Naive B cell (primary cell): ENCODE measurements around the gene DLGAP4. TPM values are rescaled to one million over a fixed set of nuclear protein-coding genes. Genes with fewer than 3 reads are reported as not detected.
A peak's percentile ranks its signal among the peaks of the same experiment; 100 is the strongest.
"Not testable (repeated sequence)": the region's sequence is repeated elsewhere in the genome, so short reads cannot be mapped to it uniquely, and the experiment has no call there.

Experiments used
- ATAC-seq, 2 donors: fragments of 150-1000 bp; cut with Tn5 transposase; 2 replicates each; pipeline ENCODE4 v1.10.0; 2021; ENCODE audit warnings: low read depth in 2 of 2, mild to moderate bottlenecking in 2 of 2, moderate library complexity in 2 of 2
- DNase-seq: peaks from one replicate; pipeline ENCODE4 v3.0.0; 2022
- H3K27ac Mint-ChIP-seq, 6 donors: one replicate each; pipeline ENCODE4 v1.8.0; 2020 to 2022; ENCODE audit warnings: mild to moderate bottlenecking in 6 of 6, mixed read lengths in 6 of 6, moderate library complexity in 5 of 6, inconsistent platforms in 2 of 6
- H3K27me3 Mint-ChIP-seq, 3 donors: one replicate each; pipeline ENCODE4 v1.8.0; 2021 to 2022; ENCODE audit warnings: mixed read lengths in 3 of 3, mild to moderate bottlenecking in 1 of 3
- H3K36me3 Mint-ChIP-seq, 2 donors: one replicate each; pipeline ENCODE4 v1.8.0; 2020 to 2022; ENCODE audit warnings: mixed read lengths in 2 of 2, inconsistent platforms in 1 of 2, mild to moderate bottlenecking in 1 of 2
- H3K4me1 Mint-ChIP-seq, 3 donors: one replicate each; pipeline ENCODE4 v1.8.0; 2020 to 2022; ENCODE audit warnings: mixed read lengths in 3 of 3, inconsistent platforms in 1 of 3, mild to moderate bottlenecking in 1 of 3, moderate library complexity in 1 of 3
- H3K4me3 Mint-ChIP-seq, 8 donors: one replicate each; pipeline ENCODE4 v1.8.0; 2020 to 2022; ENCODE audit warnings: mild to moderate bottlenecking in 8 of 8, mixed read lengths in 8 of 8, moderate library complexity in 8 of 8, inconsistent platforms in 2 of 8
- H3K9me3 Mint-ChIP-seq, 7 donors: one replicate each; pipeline ENCODE4 v1.8.0; 2020 to 2022; ENCODE audit warnings: mixed read lengths in 7 of 7, mild to moderate bottlenecking in 5 of 7, inconsistent platforms in 2 of 7, moderate library complexity in 1 of 7
- polyA plus RNA-seq, 6 donors: library from polyadenylated mRNA; unstranded; fragments of 300-500 nt; fragmentation: Illumina TruSeq; gene quantifications; one replicate each; pipeline ENCODE4 v1.2.3, GENCODE V29; 2021; ENCODE audit warnings: low read depth in 6 of 6

The DLGAP4 gene
- polyA plus RNA-seq, 6 donors from 2014 or later: 15.3 to 35.5 (median 21.1) TPM

DNA sequence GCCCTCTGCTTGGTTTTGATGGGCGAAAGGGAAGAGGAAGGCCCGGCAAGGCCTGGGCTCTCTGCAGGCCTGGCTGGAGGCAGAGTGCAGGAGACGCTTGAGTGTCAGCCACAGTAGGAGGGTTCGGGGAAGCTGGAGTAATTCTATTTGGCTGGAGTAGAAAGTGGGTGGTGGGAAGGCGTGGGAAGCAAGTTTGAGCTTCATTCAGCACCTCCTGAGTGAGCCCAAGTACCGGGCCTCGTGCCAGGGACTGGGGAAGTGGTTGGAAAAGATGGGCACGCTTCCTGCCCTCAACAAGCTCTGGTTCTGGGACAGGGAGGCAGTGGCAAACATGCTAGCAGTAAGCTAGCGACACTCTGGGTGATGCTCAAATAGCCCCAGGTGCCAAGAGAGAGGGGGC, 72.5 kb downstream of the DLGAP4 start:
- no peak for ATAC-seq
- no peak overlapping the region for H3K4me3 Mint-ChIP-seq
- H3K36me3 Mint-ChIP-seq: no peaks in the 10 kb centered on the region
- H3K4me1 Mint-ChIP-seq: no peaks in the 10 kb centered on the region
- H3K9me3 Mint-ChIP-seq: peaks cover 0 to 8% (median 5%) of the 10 kb centered on the region in 7 donors
- H3K27ac Mint-ChIP-seq: peak overlapping the region in 1 of 6 donors; percentile 80
- no peak for DNase-seq
- H3K27me3 Mint-ChIP-seq: peaks cover 22 to 67% (median 47%) of the 10 kb centered on the region in 3 donors

DNA sequence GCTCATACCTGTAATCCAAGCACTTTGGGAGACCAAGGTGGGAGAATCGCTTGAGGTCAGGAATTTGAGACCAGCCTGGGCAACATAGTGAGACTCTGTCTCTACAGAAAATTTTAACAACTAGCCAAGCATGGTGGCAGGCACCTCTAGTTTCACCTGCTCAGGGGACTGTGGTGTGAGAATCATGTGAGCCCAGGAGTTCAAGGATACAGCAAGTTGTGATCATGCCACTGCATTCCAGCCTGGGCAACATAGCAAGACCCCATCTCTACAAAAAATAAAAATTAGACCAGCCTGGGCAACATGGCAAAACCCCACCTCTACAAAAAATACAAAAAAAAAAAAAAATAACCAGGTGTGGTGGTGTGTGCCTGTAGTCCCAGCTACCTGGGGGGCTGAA, 73.8 kb downstream of the DLGAP4 start:
- not testable (repeated sequence) for H3K4me1 Mint-ChIP-seq, H3K36me3 Mint-ChIP-seq, ATAC-seq, H3K27ac Mint-ChIP-seq, DNase-seq, H3K4me3 Mint-ChIP-seq
- Mint-ChIP-seq H3K27me3 (peaks cover 25 to 67% (median 45%) of the 10 kb centered on the region in 3 donors), H3K9me3 (peaks cover 0 to 11% (median 5%) of the 10 kb centered on the region in 7 donors)

- Mint-ChIP-seq H3K4me1 (no peaks in the 10 kb centered on the region), H3K36me3 (no peaks in the 10 kb centered on the region), H3K9me3 (peaks cover 0 to 11% (median 4%) of the 10 kb centered on the region in 7 donors), H3K27ac (no peak overlapping the region), H3K27me3 (peaks cover 18 to 43% (median 33%) of the 10 kb centered on the region in 3 donors), H3K4me3 (no peak overlapping the region)
- ATAC-seq (peak in 1 of 2 donors; percentile 18), DNase-seq (peak; percentile 5)
Measured at GRCh38 chr20:36384022-36384619, 78.0 kb downstream of the DLGAP4 start.

GRCh38 chr20:36385503-36385902, 79.4 kb downstream of the DLGAP4 start:
- Mint-ChIP-seq H3K4me3 (no peak overlapping the region), H3K9me3 (peaks cover 0 to 8% (median 3%) of the 10 kb centered on the region in 7 donors), H3K27me3 (peaks cover 18 to 37% (median 33%) of the 10 kb centered on the region in 3 donors), H3K36me3 (no peaks in the 10 kb centered on the region), H3K4me1 (no peaks in the 10 kb centered on the region), H3K27ac (no peak overlapping the region)
- DNase-seq (no peak), ATAC-seq (no peak)

- no peak overlapping the region for H3K27ac Mint-ChIP-seq
- no peak for DNase-seq
- no peaks in the 10 kb centered on the region for H3K36me3 Mint-ChIP-seq
- H3K4me1 Mint-ChIP-seq: no peaks in the 10 kb centered on the region
- H3K27me3 Mint-ChIP-seq: peaks cover 18 to 33% (median 29%) of the 10 kb centered on the region in 3 donors
- ATAC-seq: no peak
- H3K4me3 Mint-ChIP-seq: no peak overlapping the region
- peaks cover 0 to 3% (median 0%) of the 10 kb centered on the region in 7 donors for H3K9me3 Mint-ChIP-seq
Measured at GRCh38 chr20:36386236-36386635, 80.1 kb downstream of the DLGAP4 start.

- DNase-seq (no peak), ATAC-seq (no peak)
- Mint-ChIP-seq H3K9me3 (no peaks in the 10 kb centered on the region), H3K4me1 (no peaks in the 10 kb centered on the region), H3K27ac (peak overlapping the region in 1 of 6 donors; percentile 61), H3K36me3 (no peaks in the 10 kb centered on the region), H3K27me3 (peaks cover 10 to 50% (median 45%) of the 10 kb centered on the region in 3 donors), H3K4me3 (no peak overlapping the region)
Measured at GRCh38 chr20:36390269-36390668, 84.1 kb downstream of the DLGAP4 start.

- Mint-ChIP-seq H3K27ac (peak overlapping the region in 1 of 6 donors; percentile 12), H3K4me3 (no peak overlapping the region), H3K27me3 (peaks cover 10 to 46% (median 43%) of the 10 kb centered on the region in 3 donors), H3K36me3 (no peaks in the 10 kb centered on the region), H3K9me3 (no peaks in the 10 kb centered on the region), H3K4me1 (no peaks in the 10 kb centered on the region)
- ATAC-seq: no peak
- DNase-seq: no peak
Measured at GRCh38 chr20:36390719-36391415, 84.7 kb downstream of the DLGAP4 start.

DNA sequence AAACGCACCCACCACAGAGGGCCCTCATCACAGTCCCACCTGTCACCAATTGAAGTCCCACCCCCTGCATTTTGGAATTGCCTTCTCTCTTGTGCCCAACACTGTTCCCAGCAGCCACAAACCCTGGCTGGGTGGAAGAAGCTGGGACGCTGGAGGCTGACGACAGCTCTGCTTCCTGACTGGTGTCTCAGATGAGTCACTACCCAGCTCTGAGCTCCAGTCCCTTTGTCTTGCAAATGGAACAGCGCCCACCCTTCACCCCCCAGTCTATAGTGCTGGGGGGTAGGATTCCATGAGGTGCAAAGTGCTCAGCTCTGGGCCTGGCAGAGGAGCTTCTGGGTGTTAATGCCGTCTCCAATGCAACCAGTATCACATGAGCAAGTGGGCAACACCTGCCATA, 85.3 kb downstream of the DLGAP4 start:
- Mint-ChIP-seq H3K27me3 (peaks cover 10 to 40% (median 37%) of the 10 kb centered on the region in 3 donors), H3K4me1 (no peaks in the 10 kb centered on the region), H3K27ac (peak overlapping the region in 2 of 6 donors; percentile 12 to 61), H3K36me3 (no peaks in the 10 kb centered on the region), H3K4me3 (no peak overlapping the region), H3K9me3 (no peaks in the 10 kb centered on the region)
- ATAC-seq: no peak
- no peak for DNase-seq

DNA sequence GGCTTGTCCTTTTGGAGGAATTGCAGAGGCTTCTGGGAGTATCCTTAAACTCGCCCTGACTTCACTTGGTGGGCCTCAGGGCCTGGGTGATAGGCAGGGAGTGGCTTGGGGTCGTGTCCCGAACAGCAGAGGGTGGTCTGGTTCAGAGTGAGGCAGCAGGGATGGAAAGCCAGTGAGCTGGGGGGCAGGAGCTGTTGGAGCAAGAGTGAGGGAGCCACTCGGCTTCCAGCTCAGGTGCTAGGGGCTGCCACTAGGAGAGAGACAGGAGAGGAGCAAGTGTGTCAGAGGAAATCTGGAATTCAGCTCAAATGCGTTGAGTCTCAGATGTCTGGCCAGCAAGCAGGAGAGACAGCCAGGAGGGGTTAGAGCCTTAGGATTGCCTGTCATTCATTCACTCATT, 85.8 kb downstream of the DLGAP4 start:
- H3K27me3 Mint-ChIP-seq: peaks cover 10 to 39% (median 37%) of the 10 kb centered on the region in 3 donors
- no peak overlapping the region for H3K27ac Mint-ChIP-seq
- no peaks in the 10 kb centered on the region for H3K9me3 Mint-ChIP-seq

DNA sequence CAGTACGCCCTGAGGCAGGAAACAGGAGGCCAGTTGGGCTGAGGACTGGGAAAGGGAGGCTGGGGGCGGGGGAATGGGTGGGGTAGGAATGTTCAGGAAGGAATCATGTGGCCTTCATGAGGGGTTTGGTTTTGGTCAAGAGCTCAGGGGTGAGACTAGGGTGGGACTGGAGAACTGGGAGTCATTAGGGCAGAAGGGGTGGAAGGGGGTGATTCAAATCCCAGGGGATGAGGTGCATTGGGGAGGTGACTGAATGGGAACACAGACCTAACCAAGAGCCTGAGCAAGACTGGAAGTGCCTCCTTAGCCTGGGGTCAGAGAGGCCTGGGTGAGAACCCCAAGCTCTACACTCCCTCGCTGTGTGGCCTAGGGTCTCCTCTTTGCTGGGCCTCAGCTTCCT, 86.8 kb downstream of the DLGAP4 start:
- H3K27me3 Mint-ChIP-seq: peaks cover 9 to 42% (median 39%) of the 10 kb centered on the region in 3 donors
- no peak overlapping the region for H3K27ac Mint-ChIP-seq
- no peak overlapping the region for H3K4me3 Mint-ChIP-seq
- no peaks in the 10 kb centered on the region for H3K9me3 Mint-ChIP-seq
- ATAC-seq: no peak
- H3K4me1 Mint-ChIP-seq: no peaks in the 10 kb centered on the region
- H3K36me3 Mint-ChIP-seq: no peaks in the 10 kb centered on the region
- no peak for DNase-seq

More for the DNA sequence above, 85.8 kb downstream of the DLGAP4 start:
- no peaks in the 10 kb centered on the region for H3K36me3 Mint-ChIP-seq
- H3K4me1 Mint-ChIP-seq: no peaks in the 10 kb centered on the region
- ATAC-seq: no peak
- DNase-seq: no peak
- no peak overlapping the region for H3K4me3 Mint-ChIP-seq

DNA sequence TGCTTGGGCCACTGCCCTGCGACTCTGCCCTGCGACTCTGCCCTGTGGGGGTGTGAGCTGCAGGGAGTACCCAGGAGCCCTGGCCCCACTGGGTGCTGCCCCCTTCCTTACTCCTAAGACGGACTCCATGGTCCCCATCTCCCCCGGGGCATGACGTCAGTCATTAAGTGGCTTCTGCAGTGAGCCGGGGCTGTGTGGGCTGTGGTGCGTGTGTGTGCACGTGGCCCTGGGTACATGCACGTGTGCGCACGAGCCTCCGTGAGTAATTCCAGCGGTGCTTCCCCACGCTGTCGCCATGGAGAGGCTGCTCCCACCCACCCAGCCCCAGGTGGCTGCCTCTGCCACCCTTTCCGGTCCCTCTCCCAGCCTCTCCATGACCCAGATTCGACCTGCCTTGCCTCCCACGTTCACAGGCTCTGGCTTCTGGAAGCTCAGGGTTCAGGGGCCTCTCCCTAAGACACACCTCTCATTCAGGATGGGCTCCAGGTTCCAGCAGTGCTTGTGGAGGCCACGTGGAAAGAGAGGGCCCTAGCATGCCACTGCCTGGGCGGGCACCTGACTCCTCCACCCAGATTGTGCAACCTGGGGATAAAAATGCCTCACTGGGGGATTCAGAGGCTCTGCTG, 88.3 kb downstream of the DLGAP4 start:
- no peak for DNase-seq
- no peak overlapping the region for H3K27ac Mint-ChIP-seq
- no peaks in the 10 kb centered on the region for H3K4me1 Mint-ChIP-seq
- H3K4me3 Mint-ChIP-seq: no peak overlapping the region
- no peaks in the 10 kb centered on the region for H3K9me3 Mint-ChIP-seq
- H3K36me3 Mint-ChIP-seq: no peaks in the 10 kb centered on the region
- no peak for ATAC-seq
- H3K27me3 Mint-ChIP-seq: peaks cover 9 to 49% (median 37%) of the 10 kb centered on the region in 3 donors

DNA sequence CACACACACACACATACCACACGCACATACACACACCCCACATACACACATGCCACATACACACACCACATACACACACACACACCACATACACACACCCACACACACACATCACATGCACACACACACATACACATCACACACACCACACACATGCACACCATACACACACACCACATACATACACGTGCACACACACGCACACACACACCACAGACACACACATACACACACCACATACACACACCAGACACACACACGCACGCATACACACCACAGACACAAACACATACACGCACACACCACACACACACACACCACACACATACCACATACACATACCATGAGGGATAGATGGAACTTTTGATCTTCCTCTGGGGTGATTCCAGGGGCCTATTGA, 90.2 kb downstream of the DLGAP4 start:
- H3K9me3 Mint-ChIP-seq: no peaks in the 10 kb centered on the region
- ATAC-seq: no peak
- peaks cover 16 to 58% (median 36%) of the 10 kb centered on the region in 3 donors for H3K27me3 Mint-ChIP-seq
- DNase-seq: no peak
- peak overlapping the region in 1 of 6 donors; percentile 1 for H3K27ac Mint-ChIP-seq
- H3K4me3 Mint-ChIP-seq: no peak overlapping the region
- H3K4me1 Mint-ChIP-seq: peaks cover 0 to 4% (median 0%) of the 10 kb centered on the region in 3 donors
- H3K36me3 Mint-ChIP-seq: no peaks in the 10 kb centered on the region

GRCh38 chr20:36396847-36397630, 90.9 kb downstream of the DLGAP4 start:
- H3K27ac Mint-ChIP-seq: peak overlapping the region in 1 of 6 donors; percentile 7
- H3K4me3 Mint-ChIP-seq: no peak overlapping the region
- H3K9me3 Mint-ChIP-seq: no peaks in the 10 kb centered on the region

More at GRCh38 chr20:36396847-36397630, 90.9 kb downstream of the DLGAP4 start:
- H3K27me3 Mint-ChIP-seq: peaks cover 19 to 58% (median 36%) of the 10 kb centered on the region in 3 donors
- DNase-seq (no peak), ATAC-seq (no peak)
- no peaks in the 10 kb centered on the region for H3K36me3 Mint-ChIP-seq
- H3K4me1 Mint-ChIP-seq: peaks cover 0 to 4% (median 0%) of the 10 kb centered on the region in 3 donors
